Natural killer cell (primary cell): ENCODE data around the gene TMEM270. TPM values are rescaled to one million over a fixed set of nuclear protein-coding genes. Genes with fewer than 3 reads are reported as not detected.

Experiments used
- ATAC-seq, 3 donors: fragments of 150-1000 bp in 2 of 3; fragments of 200-7000 bp in 1 of 3; cut with Tn5 transposase; 1 replicate in 1 of 3; 2 replicates in 2 of 3; pipeline ENCODE4 v1.10.0; 2021; ENCODE audit warnings: mild to moderate bottlenecking in 2 of 3, moderate library complexity in 2 of 3
- DNase-seq, 2 donors: peaks; one replicate each; pipeline versions ENCODE4 v3.0.0 to v3.0.0-alpha.2; 2013 to 2021; ENCODE audit warnings: mixed read lengths in 1 of 2
- H3K27ac ChIP-seq: one replicate; pipeline ENCODE4 v1.5.1; 2013; ENCODE audit warnings: mild to moderate bottlenecking, low read length
- H3K27me3 ChIP-seq: one replicate; pipeline ENCODE4 v1.6.1; 2013; ENCODE audit warnings: low read length; ENCODE audit not compliant: control insufficient read depth, insufficient read depth
- H3K36me3 ChIP-seq: one replicate; pipeline ENCODE4 v1.6.1; 2013; ENCODE audit warnings: low read length; ENCODE audit not compliant: control insufficient read depth, insufficient read depth
- H3K4me1 ChIP-seq: one replicate; pipeline ENCODE4 v1.6.1; 2013; ENCODE audit warnings: low read length; ENCODE audit not compliant: control insufficient read depth, insufficient read depth
- H3K4me3 ChIP-seq: one replicate; pipeline ENCODE4 v1.5.1; 2013; ENCODE audit warnings: low read length
- H3K9me3 ChIP-seq: one replicate; pipeline ENCODE4 v1.6.1; 2013; ENCODE audit warnings: low read length; ENCODE audit not compliant: control insufficient read depth, insufficient read depth
- H3K27ac Mint-ChIP-seq, 2 donors: one replicate each; pipeline ENCODE4 v1.8.0; 2022; ENCODE audit warnings: mild to moderate bottlenecking in 2 of 2, mixed read lengths in 2 of 2, moderate library complexity in 1 of 2
- H3K27me3 Mint-ChIP-seq, 2 donors: one replicate each; pipeline ENCODE4 v1.8.0; 2022; ENCODE audit warnings: low read depth in 2 of 2, mixed read lengths in 2 of 2
- H3K36me3 Mint-ChIP-seq: one replicate; pipeline ENCODE4 v1.8.0; 2022; ENCODE audit warnings: mixed read lengths
- H3K4me1 Mint-ChIP-seq, 2 donors: one replicate each; pipeline ENCODE4 v1.8.0; 2022; ENCODE audit warnings: mixed read lengths in 2 of 2
- H3K4me3 Mint-ChIP-seq: one replicate; pipeline ENCODE4 v1.8.0; 2022; ENCODE audit warnings: mild to moderate bottlenecking, moderate library complexity, mixed read lengths
- H3K9me3 Mint-ChIP-seq, 2 donors: one replicate each; pipeline ENCODE4 v1.8.0; 2022; ENCODE audit warnings: mixed read lengths in 2 of 2
- CTCF ChIP-seq: fragments of 200-600 bp; IDR thresholded peaks from one replicate; pipeline ENCODE4 v1.8.0; 2022; ENCODE audit warnings: antibody characterized with exemption
- WGBS: methylation state at CpG from one replicate; pipeline ENCODE4 v1.1.7; 2013; ENCODE audit warnings: missing lambda C conversion rate; ENCODE audit not compliant: insufficient coverage; 5-methylcytosine and 5-hydroxymethylcytosine counted together
- intact Hi-C: fragments of 100-400 bp; cut with micrococcal nuclease; formaldehyde crosslinking; loops from one replicate; pipeline ENCODE4 v1.14.2; 2022
- total RNA-seq, 4 donors: library from RNA; stranded (reverse); fragments of 120-200 nt in 1 of 4; gene quantifications; one replicate each; pipeline versions ENCODE4 v1.2.3 to v1.2.4, GENCODE V29; 2013 to 2022

TMEM270 gene
- total RNA-seq, 3 donors from 2014 or later (not counting 1 experiment from before 2014, with no cell fraction given) = not detected

GRCh38 chr7:73885433-73885974, 24.5 kb downstream of the TMEM270 start:
- H3K4me3 Mint-ChIP-seq = no peak overlapping the region
- no peak for TF ChIP-seq CTCF
- no peak for DNase-seq
- Histone ChIP-seq H3K27ac (no peak overlapping the region), H3K9me3 (no peaks in the 10 kb centered on the region), H3K4me3 (no peak overlapping the region), H3K4me1 (no peaks in the 10 kb centered on the region), H3K36me3 (no peaks in the 10 kb centered on the region), H3K27me3 (peaks cover 3% of the 10 kb centered on the region)
- ATAC-seq = no peak
- peaks cover 20 to 24% of the 10 kb centered on the region in 2 donors for H3K27me3 Mint-ChIP-seq
- no peaks in the 10 kb centered on the region for H3K36me3 Mint-ChIP-seq
- intact Hi-C loops = no loop called here
- no peak overlapping the region for H3K27ac Mint-ChIP-seq
- 91% methylated on average over 3 of the region's 3 CpGs for WGBS
- H3K9me3 Mint-ChIP-seq = no peaks in the 10 kb centered on the region
- peaks cover 0 to 5% of the 10 kb centered on the region in 2 donors for H3K4me1 Mint-ChIP-seq

- Histone ChIP-seq H3K4me1 (no peaks in the 10 kb centered on the region), H3K36me3 (no peaks in the 10 kb centered on the region), H3K4me3 (no peak overlapping the region), H3K27ac (no peak overlapping the region), H3K27me3 (peaks cover 3% of the 10 kb centered on the region), H3K9me3 (no peaks in the 10 kb centered on the region)
- intact Hi-C loops = no loop called here
- H3K4me1 Mint-ChIP-seq = peaks cover 0 to 5% of the 10 kb centered on the region in 2 donors
- WGBS = 30% methylated on average over 23 of the region's 25 CpGs
- H3K27me3 Mint-ChIP-seq = peaks cover 20 to 24% of the 10 kb centered on the region in 2 donors
- H3K27ac Mint-ChIP-seq = no peak overlapping the region
- DNase-seq (no peak), ATAC-seq (no peak)
- no peak for TF ChIP-seq CTCF
- no peaks in the 10 kb centered on the region for H3K9me3 Mint-ChIP-seq
- H3K4me3 Mint-ChIP-seq = no peak overlapping the region
- H3K36me3 Mint-ChIP-seq = no peaks in the 10 kb centered on the region
These were observed 25.2 kb downstream of the TMEM270 start for GRCh38 chr7:73885975-73886798.

GRCh38 chr7:73887762-73888161, 26.8 kb downstream of the TMEM270 start:
- Mint-ChIP-seq H3K9me3 (no peaks in the 10 kb centered on the region), H3K36me3 (no peaks in the 10 kb centered on the region), H3K4me1 (peaks cover 0 to 5% of the 10 kb centered on the region in 2 donors), H3K27ac (no peak overlapping the region), H3K27me3 (peaks cover 21 to 24% of the 10 kb centered on the region in 2 donors), H3K4me3 (no peak overlapping the region)
- Histone ChIP-seq H3K9me3 (no peaks in the 10 kb centered on the region), H3K36me3 (no peaks in the 10 kb centered on the region), H3K27ac (no peak overlapping the region), H3K4me1 (no peaks in the 10 kb centered on the region), H3K27me3 (peaks cover 3% of the 10 kb centered on the region), H3K4me3 (no peak overlapping the region)
- no peak for TF ChIP-seq CTCF
- no peak for ATAC-seq
- WGBS = 81% methylated on average over 5 of the region's 5 CpGs
- DNase-seq = no peak
- intact Hi-C loops = no loop called here
